ENCODE measurements around the gene ZFPL1.

The ZFPL1 gene

GRCh38 chr11:65095974-65096806, 12.2 kb downstream of the ZFPL1 start, which contains the start of gene VPS51:
TSS of gene VPS51 (plus strand) at chr11:65096214. CDS start at chr11:65096251, 37 bp downstream.
- peak; percentile 96 for DNase-seq (ENCODE audit: low spot score)

DNA sequence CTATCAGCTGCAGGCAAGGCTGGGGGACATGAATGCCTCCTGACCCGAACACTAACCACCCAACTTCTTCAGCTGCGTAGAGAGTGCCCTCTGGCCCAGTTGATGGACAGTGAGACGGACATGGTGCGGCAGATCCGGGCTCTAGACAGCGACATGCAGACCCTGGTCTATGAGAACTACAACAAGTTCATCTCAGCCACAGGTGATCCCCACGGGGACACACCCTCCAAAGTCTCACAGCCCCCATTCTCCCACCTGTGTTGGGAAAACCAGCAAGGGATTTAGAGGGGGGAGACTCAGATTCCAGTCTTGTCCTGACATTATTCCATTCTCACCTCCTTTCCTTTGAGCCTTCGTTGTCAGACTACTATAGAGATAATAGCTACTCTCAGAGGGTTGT, 12.9 kb downstream of the ZFPL1 start:
- no peak for DNase-seq (ENCODE audit: low spot score)

DNA sequence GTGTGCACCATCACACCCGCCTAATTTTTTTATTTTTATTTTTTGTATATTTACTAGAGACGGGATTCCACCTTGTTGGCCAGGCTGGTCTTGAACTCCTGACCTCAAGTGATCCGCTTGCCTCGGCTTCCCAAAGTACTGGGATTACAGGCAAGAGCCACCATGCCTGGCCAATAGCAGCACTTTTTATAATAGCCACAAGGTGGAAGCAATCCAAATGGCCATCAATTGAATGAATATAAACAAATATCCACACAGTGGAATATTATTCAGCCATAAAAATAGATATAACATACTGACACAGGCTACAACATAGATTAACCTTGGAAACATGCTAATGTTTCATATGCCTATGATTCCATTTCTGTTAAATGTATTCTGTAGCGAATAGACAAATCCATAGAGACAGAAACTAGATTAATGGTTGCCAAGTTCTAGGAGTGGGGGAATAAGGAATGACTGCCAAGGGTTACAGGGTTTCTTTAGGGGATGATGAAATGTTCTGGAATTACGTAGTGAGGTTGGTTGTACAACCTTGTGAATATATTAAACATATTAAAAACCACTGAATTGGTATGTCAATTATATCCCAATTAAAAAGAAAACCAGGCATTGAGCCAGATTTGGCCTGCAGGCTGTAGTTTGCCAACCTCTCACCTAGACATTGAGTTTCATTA, 16.8 kb downstream of the ZFPL1 start:
- no peak for DNase-seq (ENCODE audit: low spot score)

DNA sequence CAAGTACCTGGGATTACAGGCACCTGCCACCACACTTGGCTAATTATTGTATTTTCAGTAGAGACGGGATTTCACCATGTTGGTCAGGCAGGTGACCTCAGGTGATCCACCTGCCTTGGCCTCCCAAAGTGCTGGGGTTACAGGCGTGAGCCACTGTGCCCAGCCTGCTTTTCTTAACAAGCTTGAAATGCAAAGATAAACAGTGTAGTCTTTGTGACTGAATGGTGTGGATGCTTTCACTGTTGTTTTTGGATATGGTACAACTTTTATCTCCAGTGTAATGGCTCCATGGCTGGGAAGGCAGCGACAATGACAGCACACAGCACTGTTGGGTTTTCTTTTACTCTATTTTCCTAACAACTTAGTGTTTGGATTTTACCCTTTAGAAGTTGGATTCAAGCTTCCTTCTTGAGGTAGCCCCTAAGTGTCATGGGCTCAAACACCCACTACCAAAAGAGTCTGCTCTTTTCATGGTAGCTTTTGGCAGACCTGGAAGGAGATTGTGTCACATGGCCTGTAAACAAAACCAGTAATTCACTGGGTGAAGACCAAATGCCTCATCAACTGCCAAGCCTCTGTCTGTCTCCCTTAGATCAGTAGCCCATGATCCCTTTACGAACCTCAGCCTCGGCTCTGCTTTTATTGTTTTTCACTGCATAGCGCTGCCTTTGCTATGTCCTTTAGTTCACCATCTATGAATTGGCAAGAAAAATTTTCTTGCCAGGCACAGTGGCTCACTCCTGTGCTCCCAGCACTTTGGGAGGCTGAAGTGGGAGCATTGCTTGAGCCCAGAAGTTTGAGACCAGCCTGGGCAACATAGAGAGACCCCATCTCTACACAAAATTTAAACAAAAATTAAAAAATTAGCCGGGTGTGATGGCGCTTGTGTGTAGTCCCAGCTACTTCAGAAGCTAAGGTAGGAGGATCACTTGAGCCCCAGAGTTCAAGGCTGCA, 18.4 kb downstream of the ZFPL1 start:
- DNase-seq (ENCODE audit: low spot score) = no peak

DNA sequence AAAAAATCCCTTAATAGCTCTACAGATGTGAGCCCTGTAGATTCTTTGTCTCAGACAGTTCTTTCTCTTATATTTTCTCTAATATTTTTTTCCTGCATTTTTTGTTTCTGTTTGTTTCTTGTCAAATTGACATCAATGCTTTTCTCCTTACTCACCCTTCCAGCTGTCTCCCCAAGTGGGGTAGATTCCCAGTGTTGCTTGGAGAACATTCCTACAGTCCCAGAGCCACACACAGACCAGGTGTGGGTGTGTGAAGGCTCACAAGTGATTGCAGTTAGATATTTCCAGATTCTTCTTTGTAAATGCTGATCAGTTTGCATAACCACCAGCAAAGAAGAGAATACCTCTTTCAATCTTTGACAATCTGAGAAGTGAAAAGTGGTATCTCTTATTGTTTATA, 19.5 kb downstream of the ZFPL1 start:
- no peak for DNase-seq (ENCODE audit: low spot score)

- no peak for DNase-seq (ENCODE audit: low spot score)
Observed at GRCh38 chr11:65104628-65105027, 20.6 kb downstream of the ZFPL1 start.

DNA sequence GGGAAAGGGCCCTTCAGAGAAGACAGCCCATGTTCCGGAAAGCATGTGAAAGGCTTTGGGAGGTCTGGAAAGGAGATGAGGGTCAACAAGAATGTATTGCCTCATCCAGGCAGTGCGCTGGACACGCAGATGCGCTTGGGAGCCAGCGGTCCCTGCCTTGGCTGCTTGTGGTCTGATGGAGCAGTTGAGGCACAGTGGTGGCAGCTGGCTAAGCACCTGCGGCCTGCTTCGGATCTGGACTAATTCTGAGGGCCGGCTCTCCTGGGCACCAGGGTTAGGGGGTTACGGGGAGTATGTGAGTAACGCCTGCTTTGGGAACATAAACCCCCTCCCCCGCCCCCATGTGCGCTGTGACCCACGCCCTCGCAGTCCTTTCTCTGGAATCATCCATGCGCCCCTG, 23.1 kb downstream of the ZFPL1 start:
- no peak for DNase-seq (ENCODE audit: low spot score)

DNA sequence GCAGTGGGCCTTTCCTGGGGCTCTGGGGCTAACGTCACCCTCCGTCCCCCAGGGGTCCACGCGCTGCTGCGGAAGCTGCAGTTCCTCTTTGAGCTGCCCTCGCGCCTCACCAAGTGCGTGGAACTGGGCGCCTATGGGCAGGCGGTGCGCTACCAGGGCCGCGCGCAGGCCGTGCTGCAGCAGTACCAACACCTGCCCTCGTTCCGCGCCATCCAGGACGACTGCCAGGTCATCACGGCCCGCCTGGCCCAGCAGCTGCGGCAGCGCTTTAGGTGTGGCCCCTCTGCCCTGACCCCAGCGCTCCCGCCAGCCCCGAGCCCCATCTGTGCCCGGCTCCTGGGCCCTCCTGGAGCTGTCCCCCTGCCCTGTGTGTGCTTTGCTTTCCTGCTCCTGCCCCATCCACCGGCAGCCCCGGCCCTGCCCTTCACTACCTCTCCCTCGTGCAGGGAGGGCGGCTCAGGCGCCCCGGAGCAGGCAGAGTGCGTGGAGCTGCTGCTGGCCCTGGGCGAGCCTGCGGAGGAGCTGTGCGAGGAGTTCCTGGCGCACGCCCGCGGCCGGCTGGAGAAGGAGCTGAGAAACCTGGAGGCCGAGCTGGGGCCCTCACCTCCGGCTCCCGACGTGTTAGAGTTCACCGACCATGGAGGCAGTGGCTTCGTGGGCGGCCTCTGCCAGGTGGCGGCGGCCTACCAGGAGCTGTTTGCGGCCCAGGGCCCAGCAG, 23.9 kb downstream of the ZFPL1 start:
- no peak for DNase-seq (ENCODE audit: low spot score)

DNA sequence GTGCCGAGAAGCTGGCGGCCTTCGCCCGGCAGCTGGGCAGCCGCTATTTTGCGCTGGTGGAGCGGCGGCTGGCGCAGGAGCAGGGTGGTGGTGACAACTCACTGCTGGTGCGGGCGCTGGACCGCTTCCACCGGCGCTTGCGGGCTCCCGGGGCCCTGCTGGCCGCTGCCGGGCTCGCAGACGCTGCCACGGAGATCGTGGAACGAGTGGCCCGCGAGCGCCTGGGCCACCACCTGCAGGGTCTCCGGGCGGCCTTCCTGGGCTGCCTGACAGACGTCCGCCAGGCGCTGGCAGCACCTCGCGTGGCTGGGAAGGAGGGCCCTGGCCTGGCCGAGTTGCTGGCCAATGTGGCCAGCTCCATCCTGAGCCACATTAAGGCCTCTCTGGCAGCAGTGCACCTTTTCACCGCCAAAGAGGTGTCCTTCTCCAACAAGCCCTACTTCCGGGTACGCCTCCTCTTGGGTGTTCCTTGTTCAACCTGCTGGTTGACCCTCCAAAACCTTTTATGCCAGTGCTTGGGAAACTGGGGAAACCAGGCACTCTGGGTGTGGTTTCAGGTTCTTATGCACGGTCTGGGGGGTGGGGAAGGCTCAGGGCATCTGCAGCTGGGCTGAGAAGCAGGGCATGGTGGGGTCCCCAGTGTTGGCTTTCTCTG, 24.6 kb downstream of the ZFPL1 start:
- no peak for DNase-seq (ENCODE audit: low spot score)

DNA sequence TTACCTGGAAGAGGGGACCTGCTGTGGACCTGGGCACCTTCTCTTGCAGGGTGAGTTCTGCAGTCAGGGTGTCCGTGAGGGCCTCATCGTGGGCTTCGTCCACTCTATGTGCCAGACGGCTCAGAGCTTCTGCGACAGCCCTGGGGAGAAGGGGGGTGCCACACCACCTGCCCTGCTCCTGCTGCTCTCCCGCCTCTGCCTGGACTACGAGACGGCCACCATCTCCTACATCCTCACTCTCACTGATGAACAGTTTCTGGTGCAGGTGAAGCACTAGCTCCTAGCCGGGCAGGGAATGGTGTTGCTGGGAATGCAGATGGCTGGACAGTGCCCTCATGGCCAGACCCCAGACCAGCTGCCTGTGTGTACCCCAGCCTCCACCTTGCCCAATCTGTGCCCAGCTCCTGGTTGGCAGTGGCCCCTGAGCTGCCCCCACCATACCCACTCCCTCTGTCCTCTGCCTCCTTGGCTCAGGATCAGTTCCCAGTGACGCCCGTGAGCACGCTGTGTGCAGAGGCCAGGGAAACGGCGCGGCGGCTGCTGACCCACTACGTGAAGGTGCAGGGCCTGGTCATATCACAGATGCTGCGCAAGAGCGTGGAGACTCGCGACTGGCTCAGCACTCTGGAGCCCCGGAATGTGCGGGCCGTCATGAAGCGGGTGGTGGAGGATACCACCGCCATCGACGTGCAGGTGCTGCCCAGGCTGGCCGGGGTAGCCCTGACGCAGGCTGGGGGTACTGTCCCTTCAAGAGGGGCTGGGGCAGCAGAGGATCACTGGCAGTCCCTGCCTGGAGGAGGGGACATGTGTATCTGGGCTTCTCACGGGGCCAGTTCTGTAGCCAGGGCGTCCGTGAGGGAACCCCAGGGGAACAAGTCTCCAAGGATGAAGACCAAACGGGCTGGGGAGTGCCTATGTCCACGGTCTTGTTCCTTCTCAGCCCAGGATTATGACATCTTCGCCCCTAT, 25.5 kb downstream of the ZFPL1 start:
- DNase-seq (ENCODE audit: low spot score) = no peak

DNA sequence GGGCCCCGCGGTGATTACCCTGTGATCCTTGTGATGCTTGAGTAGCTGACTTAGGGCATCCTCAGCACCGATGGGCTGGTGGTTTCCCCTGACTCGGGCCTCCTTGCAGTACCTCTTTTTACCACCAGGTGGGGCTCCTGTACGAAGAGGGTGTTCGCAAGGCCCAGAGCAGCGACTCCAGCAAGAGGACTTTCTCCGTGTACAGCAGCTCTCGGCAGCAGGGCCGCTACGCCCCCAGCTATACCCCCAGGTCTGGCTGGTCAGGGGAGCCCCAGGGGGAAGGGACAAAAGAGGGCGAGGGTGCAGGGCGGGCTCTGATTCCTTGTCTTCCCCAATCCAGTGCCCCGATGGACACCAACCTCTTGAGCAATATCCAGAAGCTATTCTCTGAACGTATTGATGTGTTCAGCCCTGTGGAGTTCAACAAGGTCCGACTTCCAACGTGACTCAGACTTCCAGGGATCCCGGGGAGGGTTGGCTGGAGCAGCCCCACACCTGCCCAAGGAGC, 26.4 kb downstream of the ZFPL1 start:
- peak; percentile 93 for DNase-seq (ENCODE audit: low spot score)

- DNase-seq (ENCODE audit: low spot score) = no peak
Observed at GRCh38 chr11:65111159-65111743, 27.2 kb downstream of the ZFPL1 start.

- peak; percentile 97 for DNase-seq (ENCODE audit: low spot score)
Observed at GRCh38 chr11:65111744-65112545, 27.9 kb downstream of the ZFPL1 start, which contains the start of gene TM7SF2. TSS of gene TM7SF2 (plus strand) at chr11:65111872. CDS start at chr11:65112016, 144 bp downstream.

DNA sequence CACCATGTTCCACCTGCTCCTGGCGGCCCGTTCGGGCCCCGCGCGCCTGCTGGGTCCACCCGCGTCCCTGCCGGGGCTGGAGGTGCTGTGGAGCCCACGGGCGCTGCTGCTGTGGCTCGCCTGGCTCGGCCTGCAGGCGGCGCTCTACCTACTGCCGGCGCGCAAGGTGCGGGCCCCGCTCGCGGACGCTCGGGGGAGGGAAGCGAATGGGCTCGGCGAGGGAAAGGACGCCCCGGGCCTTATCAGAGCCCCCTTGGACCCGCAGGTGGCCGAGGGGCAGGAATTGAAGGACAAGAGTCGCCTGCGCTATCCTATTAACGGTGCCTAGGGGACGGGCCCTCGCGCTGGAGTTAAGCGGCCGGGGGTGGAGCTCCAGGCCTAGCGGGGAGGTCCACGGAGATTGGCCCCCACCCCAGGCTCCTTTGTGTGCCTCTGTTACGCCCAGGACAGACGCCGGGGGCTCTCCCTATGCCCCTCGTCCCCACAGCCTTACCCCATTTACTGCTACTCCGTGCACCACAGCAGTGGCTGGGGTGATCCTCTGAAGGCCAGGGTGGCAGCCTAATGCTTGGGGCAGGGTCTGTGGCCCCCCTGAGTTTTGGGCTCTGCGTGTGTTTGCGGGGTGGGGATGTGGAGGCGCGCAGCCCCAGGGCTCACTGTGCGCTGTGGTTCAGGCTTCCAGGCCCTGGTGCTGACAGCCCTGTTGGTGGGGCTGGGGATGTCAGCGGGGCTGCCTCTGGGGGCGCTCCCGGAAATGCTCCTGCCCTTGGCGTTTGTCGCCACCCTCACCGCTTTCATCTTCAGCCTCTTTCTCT, 28.7 kb downstream of the ZFPL1 start:
- DNase-seq (ENCODE audit: low spot score) = peak; percentile 80

DNA sequence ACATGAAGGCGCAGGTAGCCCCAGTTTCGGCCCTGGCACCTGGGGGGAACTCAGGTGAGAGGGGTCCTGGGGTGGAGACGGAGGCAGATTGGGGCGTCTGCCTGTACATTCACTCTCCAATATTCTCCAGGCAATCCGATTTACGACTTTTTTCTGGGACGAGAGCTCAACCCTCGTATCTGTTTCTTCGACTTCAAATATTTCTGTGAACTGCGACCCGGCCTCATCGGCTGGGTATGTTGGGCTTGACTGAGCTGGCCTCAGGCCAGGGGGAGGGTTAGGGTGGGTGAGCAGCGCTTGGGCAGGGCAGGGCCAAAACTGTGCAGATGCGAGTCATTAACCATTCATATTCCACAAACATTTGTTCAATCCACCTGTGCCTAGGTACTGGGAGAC, 29.3 kb downstream of the ZFPL1 start:
- DNase-seq (ENCODE audit: low spot score) = no peak

- DNase-seq (ENCODE audit: low spot score) = no peak
Observed at GRCh38 chr11:65113839-65114238, 29.8 kb downstream of the ZFPL1 start.

DNA sequence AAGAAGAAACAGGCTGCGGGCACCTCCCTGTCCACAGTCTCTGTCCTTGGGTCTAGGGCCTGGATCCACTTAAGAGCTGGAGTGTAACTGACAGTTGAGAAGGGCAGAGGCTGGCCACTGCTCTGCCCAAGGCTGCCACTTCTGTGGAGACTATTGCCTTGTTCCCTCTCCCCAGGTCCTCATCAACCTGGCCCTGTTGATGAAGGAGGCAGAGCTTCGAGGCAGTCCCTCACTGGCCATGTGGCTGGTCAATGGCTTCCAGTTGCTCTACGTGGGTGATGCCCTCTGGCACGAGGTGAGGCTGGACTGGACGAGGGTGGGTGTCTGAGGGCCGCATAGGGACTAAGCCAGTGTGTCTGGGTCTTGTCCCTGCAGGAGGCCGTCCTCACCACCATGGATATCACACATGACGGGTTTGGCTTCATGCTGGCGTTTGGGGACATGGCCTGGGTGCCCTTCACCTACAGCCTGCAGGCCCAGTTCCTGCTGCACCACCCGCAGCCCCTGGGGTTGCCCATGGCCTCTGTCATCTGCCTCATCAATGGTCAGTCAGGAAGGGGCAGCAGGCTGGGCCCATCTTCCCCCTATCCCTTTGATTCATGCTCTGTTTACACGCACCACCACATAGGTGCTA, 30.6 kb downstream of the ZFPL1 start:
- DNase-seq (ENCODE audit: low spot score) = no peak

Data from AG08396 (cell line).